ENCODE data around the gene PDE6B.
"Not testable (repeated sequence)": the region's sequence is repeated elsewhere in the genome, so short reads cannot be mapped to it uniquely, and the experiment has no call there.

Gene PDE6B

DNA sequence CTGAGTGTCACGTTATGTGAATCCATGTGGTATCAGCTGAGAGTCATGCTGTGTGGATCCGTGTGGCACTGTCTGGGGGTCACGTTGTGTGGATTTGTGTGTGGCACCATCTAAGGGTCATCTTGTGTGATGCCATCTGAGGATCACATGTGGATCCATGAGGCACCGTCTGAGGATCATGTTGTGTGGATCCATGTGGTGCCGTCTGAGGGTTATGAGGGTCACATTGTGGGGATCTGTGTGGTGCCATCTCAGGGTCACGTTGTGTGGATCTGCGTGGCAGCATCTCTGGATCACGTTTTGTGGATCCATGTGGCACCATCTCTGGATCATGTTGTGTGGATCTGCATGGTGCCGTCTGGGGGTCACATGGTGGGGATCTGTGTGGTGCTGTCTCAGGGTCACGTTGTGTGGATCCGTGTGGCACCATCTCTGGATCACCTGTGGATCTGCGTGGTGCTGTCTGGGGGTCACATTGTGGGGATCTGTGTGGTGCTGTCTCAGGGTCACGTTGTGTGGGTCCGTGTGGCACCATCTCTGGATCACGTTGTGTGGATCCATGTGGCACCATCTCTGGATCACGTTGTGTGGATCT lies 6.9 kb downstream of the PDE6B start:
- DNase-seq (ENCODE audit: low read depth), result no peak
- TF ChIP-seq, protein P1, sequence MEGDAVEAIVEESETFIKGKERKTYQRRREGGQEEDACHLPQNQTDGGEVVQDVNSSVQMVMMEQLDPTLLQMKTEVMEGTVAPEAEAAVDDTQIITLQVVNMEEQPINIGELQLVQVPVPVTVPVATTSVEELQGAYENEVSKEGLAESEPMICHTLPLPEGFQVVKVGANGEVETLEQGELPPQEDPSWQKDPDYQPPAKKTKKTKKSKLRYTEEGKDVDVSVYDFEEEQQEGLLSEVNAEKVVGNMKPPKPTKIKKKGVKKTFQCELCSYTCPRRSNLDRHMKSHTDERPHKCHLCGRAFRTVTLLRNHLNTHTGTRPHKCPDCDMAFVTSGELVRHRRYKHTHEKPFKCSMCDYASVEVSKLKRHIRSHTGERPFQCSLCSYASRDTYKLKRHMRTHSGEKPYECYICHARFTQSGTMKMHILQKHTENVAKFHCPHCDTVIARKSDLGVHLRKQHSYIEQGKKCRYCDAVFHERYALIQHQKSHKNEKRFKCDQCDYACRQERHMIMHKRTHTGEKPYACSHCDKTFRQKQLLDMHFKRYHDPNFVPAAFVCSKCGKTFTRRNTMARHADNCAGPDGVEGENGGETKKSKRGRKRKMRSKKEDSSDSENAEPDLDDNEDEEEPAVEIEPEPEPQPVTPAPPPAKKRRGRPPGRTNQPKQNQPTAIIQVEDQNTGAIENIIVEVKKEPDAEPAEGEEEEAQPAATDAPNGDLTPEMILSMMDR (conservative IDR thresholded peaks at IDR 0.05; ENCODE audit: control insufficient read depth, insufficient read depth, low read depth, low read length), result no peak
- H3K4me3 ChIP-seq (ENCODE audit: control insufficient read depth, low read depth, low read length), result no peak overlapping the region

DNA sequence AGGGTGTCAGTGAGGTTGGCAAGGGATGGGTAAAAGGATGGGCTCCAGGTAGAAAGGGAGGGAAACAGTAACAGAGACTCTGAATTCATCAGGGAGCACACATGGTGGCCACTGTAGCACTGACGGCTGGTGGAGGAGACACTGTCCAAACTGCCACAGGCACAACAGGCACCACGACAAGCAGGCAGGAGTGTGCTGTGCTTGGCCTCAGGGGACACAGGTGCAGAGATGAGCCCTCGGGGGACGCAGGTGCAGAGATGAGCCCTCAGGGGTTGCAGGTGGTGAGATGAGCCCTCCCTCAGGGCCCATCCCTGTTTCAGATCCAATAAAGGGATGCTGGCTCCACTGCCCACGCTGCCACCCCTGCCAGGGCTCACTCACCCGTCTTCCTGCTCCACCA lies 7.6 kb downstream of the PDE6B start:
- H3K4me3 ChIP-seq (ENCODE audit: control insufficient read depth, low read depth, low read length), result no peak overlapping the region
- DNase-seq (ENCODE audit: low read depth), result no peak
- TF ChIP-seq, protein P1 (conservative IDR thresholded peaks at IDR 0.05; ENCODE audit: control insufficient read depth, insufficient read depth, low read depth, low read length), result no peak

DNA sequence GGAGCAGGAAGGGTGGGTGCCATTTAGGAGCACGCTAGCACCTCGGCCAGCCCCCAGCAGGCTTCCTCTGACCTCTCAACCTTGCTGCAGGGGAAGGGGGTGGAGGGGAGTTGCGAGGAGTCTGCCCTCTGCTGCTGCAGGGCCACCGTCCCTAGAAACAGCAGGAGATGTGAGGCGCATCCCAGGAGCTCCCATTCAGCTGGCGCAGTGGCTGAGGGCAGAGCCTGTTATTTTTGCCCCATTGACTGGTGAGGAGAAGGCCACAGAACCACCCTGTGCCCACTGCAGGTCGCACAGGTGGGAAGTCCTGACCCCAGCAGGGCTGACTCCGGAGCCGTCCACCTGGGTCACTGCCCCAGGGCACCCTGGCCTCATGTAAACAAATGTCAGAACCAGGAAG lies 8.0 kb downstream of the PDE6B start:
- no peak overlapping the region for H3K4me3 ChIP-seq (ENCODE audit: control insufficient read depth, low read depth, low read length)
- TF ChIP-seq, protein P1 (conservative IDR thresholded peaks at IDR 0.05; ENCODE audit: control insufficient read depth, insufficient read depth, low read depth, low read length), result no peak
- DNase-seq (ENCODE audit: low read depth), result no peak

DNA sequence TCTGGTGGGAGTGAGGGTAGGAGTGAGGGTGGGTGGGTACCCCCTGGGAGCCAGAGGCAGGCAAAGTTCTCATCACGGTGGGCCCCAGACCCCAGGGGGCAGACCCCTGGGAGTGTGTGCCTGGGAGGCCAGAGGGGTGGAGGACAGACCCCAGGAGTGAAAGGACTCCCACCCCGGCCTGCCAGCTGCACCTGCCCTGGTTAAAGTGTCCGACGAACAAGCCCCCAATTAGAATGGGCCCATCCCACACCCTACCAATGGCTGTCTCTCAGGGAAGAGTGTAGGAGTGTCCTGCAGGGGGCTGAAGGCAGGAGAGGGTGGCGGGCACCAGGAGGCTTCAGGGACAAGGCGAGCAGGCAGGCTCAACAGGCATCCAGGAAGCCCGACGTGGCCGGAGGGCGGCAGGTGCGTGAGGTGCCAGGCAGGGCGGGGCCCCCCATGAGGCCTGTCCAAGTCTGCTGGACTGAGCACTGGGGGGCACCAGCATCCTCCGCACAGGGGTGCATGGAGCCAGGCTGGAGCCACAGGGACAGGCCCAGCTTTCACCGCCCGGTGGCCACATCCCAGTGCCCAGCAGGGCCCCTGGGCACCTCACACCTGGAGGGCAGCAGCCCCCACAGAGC lies 8.7 kb downstream of the PDE6B start:
- no peak overlapping the region for H3K4me3 ChIP-seq (ENCODE audit: control insufficient read depth, low read depth, low read length)
- TF ChIP-seq, protein P1 (conservative IDR thresholded peaks at IDR 0.05; ENCODE audit: control insufficient read depth, insufficient read depth, low read depth, low read length), result no peak

GRCh38 chr4:634599-634985 lies 9.2 kb downstream of the PDE6B start:
- no peak for DNase-seq (ENCODE audit: low read depth)
- no peak overlapping the region for H3K4me3 ChIP-seq (ENCODE audit: control insufficient read depth, low read depth, low read length)
- TF ChIP-seq, protein P1 (conservative IDR thresholded peaks at IDR 0.05; ENCODE audit: control insufficient read depth, insufficient read depth, low read depth, low read length), result no peak

More for the DNA sequence above, 8.7 kb downstream of the PDE6B start:
- DNase-seq (ENCODE audit: low read depth), result no peak

- not testable (repeated sequence) for DNase-seq (ENCODE audit: low read depth); H3K4me3 ChIP-seq (ENCODE audit: control insufficient read depth, low read depth, low read length)
Observed at GRCh38 chr4:635066-635835, 9.9 kb downstream of the PDE6B start.
